ENCODE measurements around the gene SLC35F6.

GRCh38 chr2:26792720-26793119 is 28.6 kb downstream of the SLC35F6 start:
- TF ChIP-seq CHD4 (IDR thresholded peaks at IDR 0.05; ENCODE audit: borderline replicate concordance) (no peak), EP300 (IDR thresholded peaks at IDR 0.05) (no peak), E2F6 (IDR thresholded peaks at IDR 0.05; ENCODE audit: borderline replicate concordance, low read depth) (no peak), CHD2 (IDR thresholded peaks at IDR 0.05; ENCODE audit: low read length, partially characterized antibody) (no peak), CTCF (IDR thresholded peaks at IDR 0.05) (no peak), RCOR1 (IDR thresholded peaks at IDR 0.05; ENCODE audit: low read depth, low read length) (no peak), HDAC2 (IDR thresholded peaks at IDR 0.05) (no peak), ESRRA (IDR thresholded peaks at IDR 0.05; ENCODE audit: borderline replicate concordance, low read length) (no peak)
- TF ChIP-seq, protein P1, sequence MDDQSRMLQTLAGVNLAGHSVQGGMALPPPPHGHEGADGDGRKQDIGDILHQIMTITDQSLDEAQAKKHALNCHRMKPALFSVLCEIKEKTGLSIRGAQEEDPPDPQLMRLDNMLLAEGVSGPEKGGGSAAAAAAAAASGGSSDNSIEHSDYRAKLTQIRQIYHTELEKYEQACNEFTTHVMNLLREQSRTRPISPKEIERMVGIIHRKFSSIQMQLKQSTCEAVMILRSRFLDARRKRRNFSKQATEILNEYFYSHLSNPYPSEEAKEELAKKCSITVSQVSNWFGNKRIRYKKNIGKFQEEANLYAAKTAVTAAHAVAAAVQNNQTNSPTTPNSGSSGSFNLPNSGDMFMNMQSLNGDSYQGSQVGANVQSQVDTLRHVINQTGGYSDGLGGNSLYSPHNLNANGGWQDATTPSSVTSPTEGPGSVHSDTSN (IDR thresholded peaks at IDR 0.05) = no peak
